HG03378 (cell line): ENCODE results near the gene MCOLN2.
"Not testable (repeated sequence)": the region's sequence is repeated elsewhere in the genome, so short reads cannot be mapped to it uniquely, and the experiment has no call there.

ENCODE experiments used
- ATAC-seq: cut with Tn5 transposase; IDR thresholded peaks from one replicate; pipeline ENCODE4 v1.9.1; 2021; ENCODE audit warnings: mild to moderate bottlenecking, moderate library complexity; ENCODE audit not compliant: unreplicated experiment

Gene MCOLN2

DNA sequence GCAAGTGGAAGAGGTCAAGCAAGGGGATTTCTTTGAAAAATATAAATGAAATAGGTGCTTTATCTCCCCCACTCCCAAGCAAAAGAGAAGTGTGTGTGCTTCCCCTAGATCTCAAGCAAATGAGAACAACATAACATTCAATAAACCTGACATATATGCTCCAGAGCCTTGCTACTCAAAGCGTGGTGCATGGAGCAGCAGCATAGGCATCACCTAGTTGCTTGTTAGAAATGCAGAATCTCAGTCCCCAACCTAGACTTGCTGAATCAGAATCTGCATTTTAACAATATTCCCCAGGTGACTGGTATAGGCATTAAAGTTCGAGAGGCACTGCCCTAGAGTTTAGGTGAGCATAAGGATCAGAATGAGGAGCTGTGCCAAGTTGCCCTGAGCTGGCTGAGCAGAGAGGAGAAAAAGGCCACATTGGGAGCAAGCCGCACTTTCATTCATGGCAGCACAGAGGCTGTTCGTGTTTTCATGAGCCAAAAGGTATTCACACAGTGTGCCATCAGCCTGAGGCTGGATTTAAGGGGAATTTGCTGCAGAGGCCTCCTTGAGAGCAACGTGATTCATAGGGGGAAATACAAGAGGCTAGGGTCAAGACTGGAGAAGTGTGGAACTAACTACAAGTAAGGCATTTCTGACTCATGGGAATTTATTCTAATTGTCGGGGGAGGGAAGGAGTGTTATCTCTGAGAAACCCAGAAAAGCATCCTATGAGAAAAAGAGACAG lies 89.7 kb downstream of the MCOLN2 start:
- no peak for ATAC-seq

DNA sequence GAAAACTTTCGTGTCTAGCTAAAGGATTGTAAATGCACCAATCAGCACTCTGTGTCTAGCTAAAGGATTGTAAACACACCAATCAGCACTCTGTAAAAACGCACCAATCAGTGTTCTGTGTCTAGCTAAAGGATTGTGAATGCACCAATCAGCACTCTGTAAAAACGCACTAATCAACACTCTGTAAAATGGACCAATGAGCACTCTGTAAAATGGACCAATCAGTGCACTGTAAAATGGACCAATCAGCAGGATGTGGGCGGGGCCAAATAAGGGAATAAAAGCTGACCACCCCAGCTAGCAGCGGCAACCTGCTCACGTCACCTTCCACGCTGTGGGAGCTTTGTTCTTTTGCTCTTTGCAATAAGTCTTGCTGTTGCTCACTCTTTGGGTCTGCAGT lies 94.2 kb downstream of the MCOLN2 start:
- not testable (repeated sequence) for ATAC-seq

DNA sequence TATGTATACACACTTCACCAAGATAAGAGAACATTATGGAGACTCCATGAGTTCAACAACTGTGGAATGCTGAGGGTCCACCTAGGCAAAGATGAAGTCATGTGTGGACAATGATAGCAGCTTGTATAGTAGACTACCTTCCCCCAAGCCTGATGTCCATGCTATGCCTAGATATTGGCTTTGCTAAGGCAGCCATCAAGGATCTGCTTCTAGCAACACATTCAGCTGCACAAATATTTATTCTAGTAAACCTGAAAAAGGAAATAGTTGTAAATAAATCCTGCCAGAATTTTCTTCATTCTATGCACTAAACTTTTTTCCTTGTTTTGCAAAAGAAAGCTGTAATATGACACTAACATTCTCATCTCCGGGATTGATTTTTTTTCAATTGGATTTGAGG lies 96.9 kb downstream of the MCOLN2 start:
- no peak for ATAC-seq

DNA sequence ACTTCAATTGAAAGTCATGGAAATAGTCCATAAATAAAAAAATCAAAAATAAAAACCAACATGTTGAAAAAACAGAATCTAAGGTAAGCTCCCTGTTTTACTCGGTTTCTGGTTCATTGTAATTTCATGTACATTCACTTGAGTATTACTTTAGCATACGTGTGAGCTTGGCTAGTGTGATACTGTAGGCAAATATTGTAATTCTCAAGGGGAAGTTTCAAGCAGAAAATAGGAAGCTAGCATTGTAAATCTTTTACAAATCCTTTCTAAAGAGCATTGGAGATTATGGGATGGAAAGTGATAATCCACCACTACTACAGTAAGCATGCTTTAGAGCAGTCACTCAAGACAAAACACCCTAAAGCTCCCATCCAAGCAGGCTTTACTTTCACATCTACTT lies 100.6 kb downstream of the MCOLN2 start:
- ATAC-seq = peak; percentile 64

DNA sequence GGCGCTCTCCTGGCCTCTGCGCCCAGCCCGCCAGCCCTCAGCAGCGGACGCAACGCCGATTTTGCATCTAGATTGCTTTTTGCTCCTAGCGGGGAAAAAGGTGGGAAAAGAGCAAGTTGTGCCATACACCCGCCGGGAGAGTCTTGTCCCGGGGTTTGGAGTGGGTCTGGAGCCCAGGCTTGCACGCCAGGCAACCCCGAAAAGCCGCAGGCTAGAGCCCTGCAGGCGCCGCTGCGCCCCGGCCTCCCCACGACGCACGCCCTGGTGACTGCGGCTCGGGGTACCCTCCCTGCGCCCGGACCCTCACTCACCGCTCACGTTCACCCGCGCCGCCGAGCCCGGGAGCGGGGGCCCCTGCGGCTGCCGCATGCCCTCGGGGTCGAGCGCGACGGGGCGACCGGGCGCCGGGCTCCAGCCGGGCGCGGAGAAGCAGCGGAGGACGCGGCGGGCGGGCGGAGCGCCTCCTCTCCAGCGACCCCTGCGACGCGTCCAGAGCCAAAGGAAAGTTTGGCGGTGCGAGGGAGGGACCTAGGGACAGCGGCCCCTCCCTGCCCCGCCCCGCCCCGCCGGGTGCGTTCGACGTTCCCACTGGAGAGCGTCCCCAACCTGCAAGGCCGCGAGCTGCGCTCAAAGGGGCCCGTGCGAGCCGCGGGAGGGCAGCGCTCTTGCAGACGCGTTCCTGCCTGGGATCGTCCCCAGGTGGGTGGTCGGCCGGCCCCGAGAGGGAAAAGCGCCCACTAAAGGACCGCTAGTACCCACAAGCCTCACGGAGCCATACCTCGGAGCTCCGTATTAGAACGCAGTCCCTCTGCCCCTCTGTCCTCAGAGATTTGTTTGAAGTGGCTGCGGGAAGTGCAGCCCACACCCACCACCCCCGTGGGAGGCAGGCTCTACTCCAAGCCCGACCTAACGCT lies 104.0 kb downstream of the MCOLN2 start, which contains the start of gene LPAR3:
LPAR3 (minus strand) TSS at position 502 of the 914 bp plus-strand sequence. CDS start 27,086 bp downstream, outside the sequence.
- ATAC-seq = no peak

DNA sequence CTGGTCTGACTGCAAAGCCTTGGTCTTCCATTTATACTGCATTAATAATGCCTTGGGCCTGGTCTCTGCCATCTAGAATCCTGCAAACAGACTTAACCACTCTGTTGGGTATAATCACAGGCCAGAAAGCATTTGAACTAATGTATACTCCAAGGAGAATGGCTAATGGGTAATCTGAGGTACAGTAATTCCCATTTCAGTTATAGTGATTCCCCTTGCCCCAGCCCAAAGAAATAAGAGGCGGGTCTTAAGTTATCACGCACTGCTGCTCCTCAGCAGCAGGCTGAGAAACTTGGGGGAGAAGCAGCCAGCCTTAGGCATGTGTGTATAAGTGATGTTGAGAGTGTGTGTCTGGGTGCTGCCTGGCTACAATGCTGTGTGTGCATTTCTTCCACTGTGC lies 106.3 kb downstream of the MCOLN2 start:
- no peak for ATAC-seq

DNA sequence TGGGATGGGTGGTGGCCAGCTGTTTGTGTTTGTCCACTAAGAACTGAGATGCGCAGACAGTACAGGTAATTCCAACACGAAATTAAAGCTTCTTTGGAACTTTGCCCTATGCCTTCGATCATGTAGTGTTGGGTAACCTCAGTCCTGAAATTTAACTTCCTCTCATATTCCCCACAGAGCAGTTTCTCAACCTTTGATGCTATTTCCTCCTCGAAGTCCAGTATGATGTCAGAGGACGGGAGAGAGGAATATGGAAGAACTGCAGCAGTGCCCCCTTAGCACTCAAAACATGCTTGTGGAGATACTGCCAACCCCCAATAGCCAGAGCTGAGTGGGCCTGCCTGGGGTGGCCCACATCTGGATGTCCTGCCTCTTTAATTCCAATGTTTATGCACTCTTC lies 107.5 kb downstream of the MCOLN2 start:
- ATAC-seq = no peak

DNA sequence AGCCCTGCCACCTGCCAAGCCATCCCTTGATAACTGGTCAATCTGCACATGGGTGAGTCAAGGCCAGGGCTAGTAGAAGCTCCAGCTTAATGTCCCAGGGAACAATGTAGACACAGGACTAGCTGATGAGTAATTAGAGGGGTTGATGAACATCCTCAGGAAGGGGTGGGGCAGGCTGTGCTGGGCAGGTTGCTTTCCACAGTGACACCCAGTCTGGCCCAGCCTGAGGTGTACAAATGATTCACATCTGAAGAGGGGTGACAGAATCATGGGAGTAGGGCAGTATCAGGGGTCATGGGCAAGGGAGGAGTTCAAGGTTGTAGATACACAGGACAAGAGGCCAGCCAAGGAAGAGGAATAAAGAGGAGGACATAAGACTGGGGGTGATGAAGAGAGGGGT lies 108.2 kb downstream of the MCOLN2 start:
- ATAC-seq = no peak

DNA sequence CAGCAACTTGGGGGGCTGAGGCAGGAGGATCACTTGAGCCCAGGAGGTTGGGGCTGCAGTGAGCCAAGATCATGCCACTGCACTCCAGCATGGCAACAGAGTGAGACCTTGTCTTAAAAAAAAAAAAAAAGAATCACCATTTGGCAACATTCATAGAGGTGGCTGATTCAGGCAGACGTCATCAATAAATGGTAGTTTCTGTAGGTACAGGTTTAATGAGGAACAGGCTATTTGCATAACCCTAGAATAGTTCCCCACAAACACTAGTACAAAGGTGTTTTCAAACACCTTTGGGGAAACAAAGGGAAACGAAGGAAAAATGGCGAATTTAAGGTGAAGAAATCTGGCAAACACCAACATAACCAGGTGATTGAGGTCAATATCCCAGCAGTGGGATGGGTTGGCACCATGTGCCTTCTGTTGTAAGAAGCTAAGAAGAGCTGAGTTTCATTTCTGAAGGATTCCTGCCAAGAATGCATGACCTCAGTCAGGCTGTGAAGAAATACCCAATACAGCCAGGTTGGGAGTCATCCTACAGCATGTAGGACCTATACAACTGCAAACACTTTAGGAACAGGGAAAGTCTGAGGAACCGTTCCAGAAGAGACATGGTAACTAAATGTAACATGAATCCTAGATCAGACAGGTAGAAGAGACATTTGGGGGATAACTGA lies 109.5 kb downstream of the MCOLN2 start:
- no peak for ATAC-seq

DNA sequence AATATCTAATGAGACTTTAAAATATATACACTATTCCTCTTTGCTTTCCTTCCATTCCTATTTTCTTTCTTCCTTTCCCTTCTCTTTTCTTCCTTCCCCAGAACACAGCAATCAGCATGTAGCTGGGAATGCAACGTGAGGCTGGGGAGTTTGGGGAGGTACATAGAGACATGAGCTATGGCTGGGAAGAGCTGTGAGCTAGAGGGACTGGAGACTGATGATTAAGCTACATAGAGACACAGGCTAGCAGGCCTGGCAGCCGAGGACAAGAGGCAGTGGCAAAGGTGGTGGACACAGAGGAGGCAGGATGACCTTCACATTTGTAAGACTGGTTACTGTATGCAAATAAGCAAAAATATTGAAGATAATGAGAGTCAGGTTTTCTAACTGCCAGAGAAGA lies 111.4 kb downstream of the MCOLN2 start:
- no peak for ATAC-seq

DNA sequence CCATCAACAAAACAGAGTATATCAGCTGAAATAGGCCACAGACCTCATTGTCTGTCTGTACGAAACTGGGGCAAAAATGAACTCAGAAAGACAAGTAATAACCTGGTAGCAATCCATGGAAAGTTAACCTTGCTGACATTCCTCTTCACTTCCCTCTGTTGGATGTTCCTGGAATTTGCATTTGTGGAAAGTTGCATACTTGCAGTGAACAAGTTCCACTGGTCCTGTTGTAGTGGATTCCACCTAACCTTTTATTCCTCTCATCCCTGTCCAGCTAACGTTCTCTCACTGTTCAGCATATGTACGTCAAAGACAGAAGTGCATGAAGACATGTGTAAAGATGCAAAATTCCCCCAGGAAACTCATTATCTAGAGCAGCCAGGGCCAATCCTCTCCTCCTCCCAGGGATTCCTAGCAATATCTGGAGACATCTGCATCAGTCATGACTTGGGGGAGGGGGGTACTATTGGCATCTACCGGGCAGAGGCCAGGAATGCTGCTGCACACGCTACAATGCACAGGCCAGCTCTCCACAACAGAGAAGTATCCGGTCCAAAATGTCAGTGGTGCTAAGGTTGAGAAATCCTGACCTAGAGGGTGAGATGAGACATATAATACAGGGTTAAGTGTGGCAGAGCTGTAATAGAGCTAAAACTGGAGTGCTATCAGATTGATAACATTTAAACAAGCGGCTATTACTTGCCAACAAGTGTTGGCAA lies 112.1 kb downstream of the MCOLN2 start:
- ATAC-seq = no peak

DNA sequence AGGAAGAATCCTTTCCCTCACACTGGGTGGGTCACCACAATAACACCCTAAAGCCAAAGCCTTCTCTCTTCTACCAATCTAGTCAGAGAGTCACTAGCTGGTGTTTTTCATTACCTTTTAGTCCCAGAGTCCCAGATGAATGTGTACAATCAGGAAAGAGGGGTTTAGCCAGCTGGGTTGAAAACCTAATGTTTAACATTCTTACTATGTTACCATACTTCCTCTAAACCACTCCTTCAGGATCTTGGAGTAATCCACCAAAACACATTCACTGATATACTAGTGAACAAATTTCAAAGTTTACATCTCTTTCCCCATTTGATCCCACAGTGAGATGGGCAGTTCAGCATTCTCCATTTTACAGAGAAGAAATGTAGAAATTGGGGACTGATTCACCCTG lies 113.6 kb downstream of the MCOLN2 start:
- ATAC-seq = no peak

DNA sequence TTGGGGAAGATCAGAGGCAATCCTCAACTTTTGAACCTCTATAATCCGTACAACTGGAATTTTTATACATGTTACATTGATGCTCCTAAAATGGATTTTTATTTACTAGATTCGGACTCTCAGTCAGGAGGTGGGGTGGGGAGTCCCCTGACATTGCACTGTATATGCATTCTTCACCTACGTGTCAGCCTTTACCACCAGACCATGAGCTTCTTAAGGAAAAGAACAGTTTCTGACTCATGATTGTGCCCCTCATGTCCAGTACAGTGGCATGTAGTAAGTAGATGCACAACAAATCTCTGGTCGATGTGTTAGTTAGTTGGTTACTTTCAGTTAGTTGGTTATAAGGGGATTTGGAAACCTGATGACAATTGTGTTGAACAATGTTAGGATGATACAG lies 119.3 kb downstream of the MCOLN2 start:
- no peak for ATAC-seq

DNA sequence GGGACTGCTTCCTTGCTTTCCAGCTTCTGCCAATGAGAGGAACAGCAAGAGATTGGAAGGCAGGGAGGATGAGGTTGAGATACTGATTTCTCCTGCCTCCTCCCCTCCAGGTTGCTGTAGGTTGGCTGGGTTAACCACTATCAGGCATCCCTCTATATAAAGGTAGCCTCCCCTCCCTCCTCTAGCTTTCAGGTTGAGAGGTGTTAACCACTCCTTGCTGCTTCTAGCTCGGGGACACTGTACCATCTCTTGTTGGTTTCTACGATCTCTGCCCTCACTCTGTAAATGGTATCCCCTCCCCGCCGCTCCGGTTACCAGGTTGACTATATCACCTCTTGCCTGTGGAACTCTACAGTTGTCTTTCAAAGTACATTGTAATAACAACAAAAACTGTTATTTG lies 120.6 kb downstream of the MCOLN2 start:
- ATAC-seq = no peak
